ENCODE measurements around the gene OLIG1.

Gene OLIG1

GRCh38 chr21:33069994-33070743 lies at the start of gene OLIG1:
Gene OLIG1, plus strand, starts transcription at chr21:33070141. Its CDS starts 106 bp downstream, at chr21:33070247.
- DNase-seq = no peak

DNA sequence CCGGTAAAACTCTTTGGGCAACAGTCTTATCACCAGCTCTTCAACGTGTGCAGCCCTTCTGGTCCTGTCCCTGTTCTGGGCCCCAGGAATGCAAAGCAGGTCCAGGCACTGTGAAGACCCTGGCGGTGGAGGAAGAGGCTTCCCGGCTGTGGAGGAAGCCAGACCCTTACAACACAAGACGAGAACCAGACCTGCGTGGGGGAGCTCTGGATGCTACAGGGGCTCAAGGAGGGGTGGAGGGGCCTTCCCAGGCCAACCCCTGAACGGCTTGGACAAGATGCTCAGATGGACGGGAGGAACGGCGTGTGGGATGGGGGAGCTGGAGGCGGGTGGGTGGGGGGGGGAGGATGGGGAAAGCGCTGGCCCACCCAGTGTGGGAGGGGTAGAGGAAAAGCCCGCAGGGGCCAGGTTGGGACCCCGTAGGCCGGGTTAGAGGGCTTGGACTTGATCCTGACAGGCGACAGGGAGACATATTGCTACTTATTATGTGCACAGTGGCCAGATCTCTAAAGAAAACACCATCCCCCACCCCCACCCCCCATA lies 49.3 kb upstream of the OLIG1 start:
- no peak for DNase-seq

DNA sequence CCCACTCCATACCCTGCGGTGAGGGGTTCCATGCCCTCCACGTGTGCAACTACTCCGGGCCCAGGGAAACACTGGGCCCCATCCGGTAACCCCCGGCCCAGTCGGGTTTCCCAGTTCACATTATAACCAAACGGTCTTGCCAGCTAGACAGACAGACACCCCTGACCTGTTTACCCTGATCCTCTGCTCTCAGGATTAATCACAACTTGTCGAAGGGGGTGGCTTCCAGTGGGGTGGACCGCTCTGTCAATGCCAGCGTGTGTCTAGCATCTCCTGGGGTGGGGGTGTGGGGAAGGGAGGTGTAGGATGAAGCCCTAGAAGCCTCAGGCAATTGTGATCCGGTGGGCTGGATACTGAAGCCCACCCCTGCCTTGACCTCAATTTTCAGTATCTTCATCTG lies 48.8 kb upstream of the OLIG1 start:
- no peak for DNase-seq

DNA sequence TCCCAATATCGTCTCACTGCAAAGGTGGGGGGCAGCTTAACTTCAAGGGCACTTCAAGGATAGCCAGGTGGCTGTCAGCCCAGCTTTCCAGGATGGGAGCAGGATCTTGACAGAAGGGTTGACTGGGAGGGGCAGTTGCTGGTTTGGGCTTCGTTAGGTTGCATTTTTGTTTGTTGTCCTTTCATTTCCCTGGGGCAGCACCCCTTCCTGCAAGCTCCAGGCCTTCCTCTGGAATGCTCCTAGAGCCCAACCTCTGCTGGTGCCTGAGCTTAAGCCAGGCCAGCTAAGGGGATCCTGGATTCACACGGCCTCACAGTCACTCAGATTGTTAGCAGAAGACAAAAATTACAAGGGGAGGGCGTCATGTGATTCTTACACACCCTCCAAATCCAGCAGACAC lies 48.3 kb upstream of the OLIG1 start:
- DNase-seq = no peak

DNA sequence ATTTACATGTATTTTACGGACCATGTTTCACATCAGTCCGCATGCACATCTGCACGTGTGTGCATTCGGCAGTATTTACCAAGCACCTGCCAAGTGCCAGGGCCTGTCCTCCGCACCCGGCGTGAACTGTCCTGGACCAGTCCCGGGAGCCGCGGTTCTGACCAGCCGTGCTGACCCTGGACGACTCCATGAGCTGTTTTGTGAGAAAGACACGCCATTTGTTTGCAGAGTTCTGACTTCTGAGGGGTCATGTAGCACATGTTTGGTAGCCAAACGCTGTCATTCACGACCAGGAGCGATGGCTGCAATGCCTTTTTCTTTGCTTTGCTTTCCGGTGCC lies 47.5 kb upstream of the OLIG1 start:
- DNase-seq = no peak

GRCh38 chr21:33022828-33023573 lies 46.9 kb upstream of the OLIG1 start:
- no peak for DNase-seq

GRCh38 chr21:33023574-33024200 lies 46.3 kb upstream of the OLIG1 start:
- DNase-seq = no peak

GRCh38 chr21:33024201-33025103 lies 45.5 kb upstream of the OLIG1 start:
- no peak for DNase-seq

- no peak for DNase-seq
Measured at GRCh38 chr21:33025106-33025488, 44.8 kb upstream of the OLIG1 start.

- no peak for DNase-seq
Measured at GRCh38 chr21:33025489-33026442, 44.2 kb upstream of the OLIG1 start, which contains the start of gene OLIG2. Gene OLIG2, plus strand, starts transcription at chr21:33025935. Its CDS starts 928 bp downstream, at chr21:33026863.

GRCh38 chr21:33026443-33026858 lies 43.5 kb upstream of the OLIG1 start:
- no peak for DNase-seq

- no peak for DNase-seq
Measured at GRCh38 chr21:33026878-33027400, 43.0 kb upstream of the OLIG1 start.

DNA sequence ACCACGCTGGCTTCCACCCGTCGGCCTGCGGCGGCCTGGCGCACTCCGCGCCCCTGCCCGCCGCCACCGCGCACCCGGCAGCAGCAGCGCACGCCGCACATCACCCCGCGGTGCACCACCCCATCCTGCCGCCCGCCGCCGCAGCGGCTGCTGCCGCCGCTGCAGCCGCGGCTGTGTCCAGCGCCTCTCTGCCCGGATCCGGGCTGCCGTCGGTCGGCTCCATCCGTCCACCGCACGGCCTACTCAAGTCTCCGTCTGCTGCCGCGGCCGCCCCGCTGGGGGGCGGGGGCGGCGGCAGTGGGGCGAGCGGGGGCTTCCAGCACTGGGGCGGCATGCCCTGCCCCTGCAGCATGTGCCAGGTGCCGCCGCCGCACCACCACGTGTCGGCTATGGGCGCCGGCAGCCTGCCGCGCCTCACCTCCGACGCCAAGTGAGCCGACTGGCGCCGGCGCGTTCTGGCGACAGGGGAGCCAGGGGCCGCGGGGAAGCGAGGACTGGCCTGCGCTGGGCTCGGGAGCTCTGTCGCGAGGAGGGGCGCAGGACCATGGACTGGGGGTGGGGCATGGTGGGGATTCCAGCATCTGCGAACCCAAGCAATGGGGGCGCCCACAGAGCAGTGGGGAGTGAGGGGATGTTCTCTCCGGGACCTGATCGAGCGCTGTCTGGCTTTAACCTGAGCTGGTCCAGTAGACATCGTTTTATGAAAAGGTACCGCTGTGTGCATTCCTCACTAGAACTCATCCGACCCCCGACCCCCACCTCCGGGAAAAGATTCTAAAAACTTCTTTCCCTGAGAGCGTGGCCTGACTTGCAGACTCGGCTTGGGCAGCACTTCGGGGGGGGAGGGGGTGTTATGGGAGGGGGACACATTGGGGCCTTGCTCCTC lies 42.3 kb upstream of the OLIG1 start:
- no peak for DNase-seq

DNA sequence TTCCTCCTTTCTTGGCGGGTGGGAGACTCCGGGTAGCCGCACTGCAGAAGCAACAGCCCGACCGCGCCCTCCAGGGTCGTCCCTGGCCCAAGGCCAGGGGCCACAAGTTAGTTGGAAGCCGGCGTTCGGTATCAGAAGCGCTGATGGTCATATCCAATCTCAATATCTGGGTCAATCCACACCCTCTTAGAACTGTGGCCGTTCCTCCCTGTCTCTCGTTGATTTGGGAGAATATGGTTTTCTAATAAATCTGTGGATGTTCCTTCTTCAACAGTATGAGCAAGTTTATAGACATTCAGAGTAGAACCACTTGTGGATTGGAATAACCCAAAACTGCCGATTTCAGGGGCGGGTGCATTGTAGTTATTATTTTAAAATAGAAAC lies 41.7 kb upstream of the OLIG1 start:
- no peak for DNase-seq

DNA sequence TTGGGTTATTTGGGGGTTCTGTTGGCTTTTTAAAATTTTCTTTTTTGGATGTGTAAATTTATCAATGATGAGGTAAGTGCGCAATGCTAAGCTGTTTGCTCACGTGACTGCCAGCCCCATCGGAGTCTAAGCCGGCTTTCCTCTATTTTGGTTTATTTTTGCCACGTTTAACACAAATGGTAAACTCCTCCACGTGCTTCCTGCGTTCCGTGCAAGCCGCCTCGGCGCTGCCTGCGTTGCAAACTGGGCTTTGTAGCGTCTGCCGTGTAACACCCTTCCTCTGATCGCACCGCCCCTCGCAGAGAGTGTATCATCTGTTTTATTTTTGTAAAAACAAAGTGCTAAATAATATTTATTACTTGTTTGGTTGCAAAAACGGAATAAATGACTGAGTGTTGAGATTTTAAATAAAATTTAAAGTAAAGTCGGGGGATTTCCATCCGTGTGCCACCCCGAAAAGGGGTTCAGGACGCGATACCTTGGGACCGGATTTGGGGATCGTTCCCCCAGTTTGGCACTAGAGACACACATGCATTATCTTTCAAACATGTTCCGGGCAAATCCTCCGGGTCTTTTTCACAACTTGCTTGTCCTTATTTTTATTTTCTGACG lies 41.1 kb upstream of the OLIG1 start:
- DNase-seq = peak; percentile 26

- DNase-seq = no peak
Measured at GRCh38 chr21:33029385-33029921, 40.5 kb upstream of the OLIG1 start.

- no peak for DNase-seq
Measured at GRCh38 chr21:33029975-33030461, 39.9 kb upstream of the OLIG1 start.

- no peak for DNase-seq
Measured at GRCh38 chr21:33030633-33031032, 39.3 kb upstream of the OLIG1 start.
